ENCODE data around the gene PRSS16. TPM values are rescaled to one million over a fixed set of nuclear protein-coding genes. Genes with fewer than 3 reads are reported as not detected.
"Not testable (repeated sequence)": the region's sequence is repeated elsewhere in the genome, so short reads cannot be mapped to it uniquely, and the experiment has no call there.

Gene PRSS16
- polyA plus RNA-seq, 1 experiment: 0.02 TPM

GRCh38 chr6:27216874-27217273 is 30.6 kb upstream of the PRSS16 start:
- ChIA-PET POLR2A (no interaction called here), CTCF (no interaction called here)
- no peak for DNase-seq (ENCODE audit: low read depth, low spot score)
- Histone ChIP-seq H3K4me3 (ENCODE audit: low read depth, low read length) (no peak overlapping the region), H3K27me3 (ENCODE audit: control insufficient read depth, insufficient read depth, low read length) (no peaks in the 10 kb centered on the region), H3K27ac (ENCODE audit: low read depth, low read length) (no peak overlapping the region), H3K9me3 (ENCODE audit: control insufficient read depth, insufficient read depth, low read length) (peaks cover 11% of the 10 kb centered on the region)
- no peak for TF ChIP-seq CTCF (IDR thresholded peaks at IDR 0.05; ENCODE audit: low read depth, low read length)

- CTCF ChIA-PET; H3K9me3 ChIP-seq (ENCODE audit: control insufficient read depth, insufficient read depth, low read length); DNase-seq (ENCODE audit: low read depth, low spot score); H3K27me3 ChIP-seq (ENCODE audit: control insufficient read depth, insufficient read depth, low read length); POLR2A ChIA-PET; H3K27ac ChIP-seq (ENCODE audit: low read depth, low read length); H3K4me3 ChIP-seq (ENCODE audit: low read depth, low read length): not testable (repeated sequence)
Observed at GRCh38 chr6:27222971-27223370, 24.5 kb upstream of the PRSS16 start.

- ChIA-PET CTCF (no interaction called here), POLR2A (no interaction called here)
- Histone ChIP-seq H3K9me3 (ENCODE audit: control insufficient read depth, insufficient read depth, low read length) (no peaks in the 10 kb centered on the region; the same call in 1 of the 2 replicates), H3K27me3 (ENCODE audit: control insufficient read depth, insufficient read depth, low read length) (no peaks in the 10 kb centered on the region), H3K27ac (ENCODE audit: low read depth, low read length) (no peak overlapping the region), H3K4me3 (ENCODE audit: low read depth, low read length) (no peak overlapping the region)
- no peak for DNase-seq (ENCODE audit: low read depth, low spot score)
- TF ChIP-seq CTCF (IDR thresholded peaks at IDR 0.05; ENCODE audit: low read depth, low read length): no peak
Observed at GRCh38 chr6:27224729-27225128, 22.8 kb upstream of the PRSS16 start.

- CTCF ChIA-PET: no interaction called here
- no peak overlapping the region for H3K27ac ChIP-seq (ENCODE audit: low read depth, low read length)
- no peaks in the 10 kb centered on the region; the same call in 1 of the 2 replicates for H3K9me3 ChIP-seq (ENCODE audit: control insufficient read depth, insufficient read depth, low read length)
- TF ChIP-seq CTCF (IDR thresholded peaks at IDR 0.05; ENCODE audit: low read depth, low read length): no peak
- H3K27me3 ChIP-seq (ENCODE audit: control insufficient read depth, insufficient read depth, low read length): no peaks in the 10 kb centered on the region
- H3K4me3 ChIP-seq (ENCODE audit: low read depth, low read length): no peak overlapping the region
- POLR2A ChIA-PET: no interaction called here
- no peak for DNase-seq (ENCODE audit: low read depth, low spot score)
Observed at GRCh38 chr6:27228963-27229477, 18.5 kb upstream of the PRSS16 start.

GRCh38 chr6:27230758-27231111 is 16.8 kb upstream of the PRSS16 start:
- Histone ChIP-seq H3K27me3 (ENCODE audit: control insufficient read depth, insufficient read depth, low read length) (no peaks in the 10 kb centered on the region), H3K27ac (ENCODE audit: low read depth, low read length) (no peak overlapping the region), H3K4me3 (ENCODE audit: low read depth, low read length) (no peak overlapping the region), H3K9me3 (ENCODE audit: control insufficient read depth, insufficient read depth, low read length) (no peaks in the 10 kb centered on the region; the same call in 1 of the 2 replicates)
- DNase-seq (ENCODE audit: low read depth, low spot score): no peak
- CTCF ChIA-PET: no interaction called here
- POLR2A ChIA-PET: no interaction called here
- TF ChIP-seq CTCF (IDR thresholded peaks at IDR 0.05; ENCODE audit: low read depth, low read length): no peak
